HFFc6 (cell line): Measurements from ENCODE around the gene GLT8D1. TPM values are rescaled to one million over a fixed set of nuclear protein-coding genes. Genes with fewer than 3 reads are reported as not detected.
A peak's percentile ranks its signal among the peaks of the same experiment; 100 is the strongest.
"Not testable (repeated sequence)": the region's sequence is repeated elsewhere in the genome, so short reads cannot be mapped to it uniquely, and the experiment has no call there.

Experiments
- DNase-seq: peaks from one replicate; pipeline ENCODE4 v3.0.0-alpha.2; 2018
- H3K27ac Mint-ChIP-seq: 2 replicates; pipeline ENCODE4 v1.8.0; 2020; ENCODE audit warnings: mild to moderate bottlenecking, mixed read lengths
- H3K27me3 Mint-ChIP-seq: 2 replicates; pipeline ENCODE4 v1.8.0; 2021; ENCODE audit warnings: mild to moderate bottlenecking, moderate library complexity, mixed read lengths; ENCODE audit not compliant: insufficient read depth
- H3K36me3 Mint-ChIP-seq: 2 replicates; pipeline ENCODE4 v1.8.0; 2021; ENCODE audit warnings: low read depth, mixed read lengths
- H3K4me1 Mint-ChIP-seq: 2 replicates; pipeline ENCODE4 v1.8.0; 2020; ENCODE audit warnings: low read depth, mixed read lengths
- H3K4me3 Mint-ChIP-seq: 2 replicates; pipeline ENCODE4 v1.8.0; 2020; ENCODE audit warnings: mild to moderate bottlenecking, moderate library complexity, mixed read lengths
- H3K9me3 Mint-ChIP-seq: 2 replicates; pipeline ENCODE4 v1.8.0; 2020; ENCODE audit warnings: mild to moderate bottlenecking, mixed read lengths
- CTCF ChIP-seq: fragments of 200-600 bp; sonication (generic); IDR thresholded peaks from 2 replicates; pipeline ENCODE4 v1.5.0; 2021; ENCODE audit warnings: antibody characterized with exemption, mild to moderate bottlenecking
- total RNA-seq, 6 experiments: library from RNA; stranded (reverse); fragmentation: NEBNext Ultra II Directional; extraction: Animal tissue kit (Norgen Biotek cat#: 25700); gene quantifications; 2 replicates in 1 of 6; 3 replicates in 5 of 6; pipeline ENCODE4 v1.2.3, GENCODE V29; 2021

GLT8D1 gene
- total RNA-seq, 6 experiments from 2014 or later = 72.6 to 90.9 (median 88.5) TPM

DNA sequence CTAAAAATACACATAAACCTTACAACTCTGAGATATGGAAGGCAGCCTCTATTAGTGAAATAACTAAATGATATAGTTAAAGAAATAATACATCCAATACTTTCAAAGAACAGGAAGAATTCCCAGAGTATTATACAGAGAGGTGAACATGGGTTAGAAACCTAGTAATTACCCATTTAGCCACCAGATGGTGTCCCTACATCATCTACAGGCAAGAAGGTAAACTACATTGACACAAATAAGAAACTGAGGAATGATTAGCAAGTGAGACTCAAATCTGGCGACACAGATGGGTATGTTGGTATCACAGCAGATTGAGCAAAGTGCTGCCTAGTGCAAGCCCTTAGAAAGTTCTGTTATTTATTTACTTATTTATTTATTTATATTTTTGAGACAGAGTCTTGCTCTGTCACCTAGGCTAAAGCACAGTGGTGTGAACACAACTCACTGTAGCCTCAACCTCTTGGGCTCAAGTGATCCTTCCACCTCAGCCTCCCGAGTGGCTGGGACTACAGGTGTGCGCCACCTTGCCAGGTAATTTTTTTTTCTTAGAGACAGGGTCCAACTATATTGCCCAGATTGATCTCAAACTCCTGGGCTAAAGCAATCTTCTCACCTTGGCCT, 36.9 kb upstream of the GLT8D1 start:
- H3K27me3 Mint-ChIP-seq = peaks cover 1% of the 10 kb centered on the region; the same call in 1 of the 2 replicates
- peaks cover 18% of the 10 kb centered on the region; the same call in 1 of the 2 replicates for H3K36me3 Mint-ChIP-seq
- no peaks in the 10 kb centered on the region for H3K4me1 Mint-ChIP-seq
- no peak overlapping the region for H3K27ac Mint-ChIP-seq
- DNase-seq = peak; percentile 8
- H3K4me3 Mint-ChIP-seq = no peak overlapping the region
- peak; percentile 80 for TF ChIP-seq CTCF
- H3K9me3 Mint-ChIP-seq = no peaks in the 10 kb centered on the region

- no peak overlapping the region for H3K27ac Mint-ChIP-seq
- no peak for TF ChIP-seq CTCF
- no peaks in the 10 kb centered on the region for H3K4me1 Mint-ChIP-seq
- H3K36me3 Mint-ChIP-seq = peaks cover 26% of the 10 kb centered on the region
- H3K9me3 Mint-ChIP-seq = peaks cover 2% of the 10 kb centered on the region; the same call in 1 of the 2 replicates
- DNase-seq = no peak
- peaks cover 1% of the 10 kb centered on the region; the same call in 1 of the 2 replicates for H3K27me3 Mint-ChIP-seq
- H3K4me3 Mint-ChIP-seq = no peak overlapping the region
Observed at GRCh38 chr3:52739730-52740129, 34.1 kb upstream of the GLT8D1 start.

GRCh38 chr3:52733256-52733891, 27.8 kb upstream of the GLT8D1 start:
- Mint-ChIP-seq H3K27me3 (no peaks in the 10 kb centered on the region), H3K4me1 (no peaks in the 10 kb centered on the region), H3K27ac (no peak overlapping the region), H3K36me3 (peaks cover 78% of the 10 kb centered on the region), H3K4me3 (no peak overlapping the region), H3K9me3 (peaks cover 62% of the 10 kb centered on the region)
- no peak for DNase-seq
- no peak for TF ChIP-seq CTCF

DNA sequence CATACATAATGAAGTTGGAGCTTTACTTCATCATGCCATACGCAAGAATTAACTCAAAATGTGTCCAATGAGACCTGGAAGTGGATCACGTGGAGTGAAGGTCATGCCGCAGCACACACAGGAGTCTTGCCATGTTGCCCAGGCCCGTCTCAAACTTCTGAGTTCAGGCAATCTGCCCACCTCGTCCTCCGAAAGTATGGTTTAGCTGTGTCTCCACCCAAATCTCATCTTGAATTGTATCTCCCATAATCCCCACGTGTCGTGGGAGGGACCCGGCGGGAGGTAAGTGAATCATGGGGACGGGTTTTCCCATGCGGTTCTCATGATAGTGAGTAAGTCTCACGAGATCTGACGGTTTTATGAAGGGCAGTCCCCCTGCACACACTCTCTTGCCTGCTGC, 26.0 kb upstream of the GLT8D1 start:
- TF ChIP-seq CTCF = no peak
- Mint-ChIP-seq H3K4me1 (no peaks in the 10 kb centered on the region), H3K9me3 (peaks cover 68% of the 10 kb centered on the region), H3K27me3 (no peaks in the 10 kb centered on the region), H3K27ac (no peak overlapping the region), H3K4me3 (no peak overlapping the region), H3K36me3 (peaks cover 88% of the 10 kb centered on the region)
- no peak for DNase-seq

DNA sequence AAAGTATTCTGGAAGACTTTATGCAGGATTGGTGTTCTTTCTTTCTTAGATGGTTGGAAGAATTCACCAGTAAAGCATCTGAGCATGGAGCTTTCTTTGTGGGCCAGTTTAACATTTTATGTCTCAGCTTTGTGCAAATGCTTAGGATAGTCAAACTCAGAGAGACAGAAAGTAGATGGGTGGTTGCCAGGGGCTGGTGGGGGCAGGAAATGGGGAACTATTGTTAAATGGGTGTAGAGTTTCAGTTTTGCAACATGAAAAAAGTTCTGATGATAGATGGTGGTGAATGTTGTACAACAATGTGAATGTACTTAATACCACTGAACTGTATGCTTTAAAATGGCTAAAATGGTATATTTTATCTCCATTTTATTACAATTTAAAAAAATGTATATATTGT, 25.1 kb upstream of the GLT8D1 start:
- no peaks in the 10 kb centered on the region for H3K27me3 Mint-ChIP-seq
- H3K27ac Mint-ChIP-seq = no peak overlapping the region
- H3K9me3 Mint-ChIP-seq = peaks cover 68% of the 10 kb centered on the region
- no peak for DNase-seq
- peaks cover 89% of the 10 kb centered on the region for H3K36me3 Mint-ChIP-seq
- H3K4me3 Mint-ChIP-seq = no peak overlapping the region
- no peaks in the 10 kb centered on the region for H3K4me1 Mint-ChIP-seq
- no peak for TF ChIP-seq CTCF

DNA sequence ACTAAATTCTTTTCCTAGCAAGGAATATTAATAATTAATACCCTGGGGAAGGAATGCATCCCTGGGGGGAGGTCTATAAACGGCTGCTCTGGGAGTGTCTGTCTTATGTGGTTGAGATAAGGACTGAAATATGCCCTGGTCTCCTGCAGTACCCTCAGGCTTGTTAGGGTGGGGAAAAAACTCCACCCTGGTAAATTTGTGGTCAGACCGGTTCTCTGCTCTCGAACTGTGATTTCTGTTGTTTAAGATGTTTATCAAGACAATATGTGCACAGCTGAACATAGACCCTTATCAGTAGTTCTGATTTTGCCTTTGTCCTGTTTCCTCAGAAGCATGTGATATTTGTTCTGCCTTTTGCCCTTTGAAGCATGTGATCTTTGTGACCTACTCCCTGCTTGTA, 23.2 kb upstream of the GLT8D1 start:
- H3K27ac Mint-ChIP-seq, H3K4me3 Mint-ChIP-seq, DNase-seq, H3K4me1 Mint-ChIP-seq, H3K27me3 Mint-ChIP-seq: not testable (repeated sequence)
- peaks cover 69% of the 10 kb centered on the region for H3K36me3 Mint-ChIP-seq
- peaks cover 56% of the 10 kb centered on the region for H3K9me3 Mint-ChIP-seq
